ENCODE results near the gene KLHL4. TPM values are rescaled to one million over a fixed set of nuclear protein-coding genes. Genes with fewer than 3 reads are reported as not detected.

Gene KLHL4
- total and polyA plus RNA-seq, 10 of the 15 experiments (the other 5 are each of a cell fraction or from before 2014, with no cell fraction given) = 0.03 TPM; not detected in 8

DNA sequence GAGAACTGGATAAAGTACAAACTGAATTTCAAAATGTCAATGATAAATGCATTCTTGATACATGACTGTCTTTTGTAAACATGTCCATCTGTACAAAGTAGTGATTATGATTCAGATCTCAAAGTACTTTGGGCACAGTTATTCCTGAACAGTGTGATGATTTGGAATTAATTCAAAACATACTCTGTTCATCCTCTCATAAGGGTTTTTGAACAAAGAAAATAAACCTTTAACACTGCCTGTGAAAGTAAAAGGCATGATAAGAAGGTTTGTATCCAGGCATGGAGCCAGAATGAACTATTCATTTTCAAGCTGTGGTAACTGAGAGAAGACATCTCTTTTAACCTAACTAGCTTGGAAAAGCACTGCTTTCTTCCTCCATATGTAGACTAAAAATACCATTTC is 883 bp upstream of the KLHL4 start:
- H3K4me2 ChIP-seq (ENCODE audit: control insufficient read depth, insufficient read depth) = no peak overlapping the region
- FAIRE-seq (no peak), DNase-seq (ENCODE audit: low read depth, low spot score) (no peak), ATAC-seq (no peak)
- no peaks in the 10 kb centered on the region for H3K27me3 ChIP-seq (replicated peaks in 1 of 2; ENCODE audit: control insufficient read depth in 2 of 2, insufficient read depth in 2 of 2, low read length in 1 of 2)
- no peak overlapping the region for H3K27ac ChIP-seq (ENCODE audit: control insufficient read depth, insufficient read depth)
- POLR2A ChIA-PET = no interaction called here
- no peak overlapping the region for H3K9ac ChIP-seq (ENCODE audit: control insufficient read depth, insufficient read depth, low read length)
- H3K4me3 ChIP-seq = no peak overlapping the region
- H2AFZ ChIP-seq (ENCODE audit: control insufficient read depth, low read depth, low read length) = no peak overlapping the region
- no peaks in the 10 kb centered on the region for H3K4me1 ChIP-seq (ENCODE audit: control insufficient read depth, insufficient read depth, low read length)
- RAD21 ChIA-PET (ENCODE audit: unreplicated experiment) = no interaction called here
- in situ Hi-C loops (cut with MboI) (no loop called here), intact Hi-C loops (cut with micrococcal nuclease; ENCODE audit: unreplicated experiment) (no loop called here)
- no peaks in the 10 kb centered on the region for H3K36me3 ChIP-seq (ENCODE audit: control insufficient read depth in 2 of 2, insufficient read depth in 2 of 2, low read length in 1 of 2)
- H3K79me2 ChIP-seq (ENCODE audit: control insufficient read depth, insufficient read depth, low read length) = no peaks in the 10 kb centered on the region
- CTCF ChIA-PET = no interaction called here
- H3K9me3 ChIP-seq (replicated peaks; ENCODE audit: control insufficient read depth, insufficient read depth, low read length) = no peaks in the 10 kb centered on the region
- no peaks in the 10 kb centered on the region for H4K20me1 ChIP-seq (ENCODE audit: control insufficient read depth, insufficient read depth)
- SMC1A ChIA-PET (ENCODE audit: uncharacterized antibody, unreplicated experiment) = no interaction called here
- TF ChIP-seq, protein P1, sequence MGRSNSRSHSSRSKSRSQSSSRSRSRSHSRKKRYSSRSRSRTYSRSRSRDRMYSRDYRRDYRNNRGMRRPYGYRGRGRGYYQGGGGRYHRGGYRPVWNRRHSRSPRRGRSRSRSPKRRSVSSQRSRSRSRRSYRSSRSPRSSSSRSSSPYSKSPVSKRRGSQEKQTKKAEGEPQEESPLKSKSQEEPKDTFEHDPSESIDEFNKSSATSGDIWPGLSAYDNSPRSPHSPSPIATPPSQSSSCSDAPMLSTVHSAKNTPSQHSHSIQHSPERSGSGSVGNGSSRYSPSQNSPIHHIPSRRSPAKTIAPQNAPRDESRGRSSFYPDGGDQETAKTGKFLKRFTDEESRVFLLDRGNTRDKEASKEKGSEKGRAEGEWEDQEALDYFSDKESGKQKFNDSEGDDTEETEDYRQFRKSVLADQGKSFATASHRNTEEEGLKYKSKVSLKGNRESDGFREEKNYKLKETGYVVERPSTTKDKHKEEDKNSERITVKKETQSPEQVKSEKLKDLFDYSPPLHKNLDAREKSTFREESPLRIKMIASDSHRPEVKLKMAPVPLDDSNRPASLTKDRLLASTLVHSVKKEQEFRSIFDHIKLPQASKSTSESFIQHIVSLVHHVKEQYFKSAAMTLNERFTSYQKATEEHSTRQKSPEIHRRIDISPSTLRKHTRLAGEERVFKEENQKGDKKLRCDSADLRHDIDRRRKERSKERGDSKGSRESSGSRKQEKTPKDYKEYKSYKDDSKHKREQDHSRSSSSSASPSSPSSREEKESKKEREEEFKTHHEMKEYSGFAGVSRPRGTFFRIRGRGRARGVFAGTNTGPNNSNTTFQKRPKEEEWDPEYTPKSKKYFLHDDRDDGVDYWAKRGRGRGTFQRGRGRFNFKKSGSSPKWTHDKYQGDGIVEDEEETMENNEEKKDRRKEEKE (IDR thresholded peaks at IDR 0.05) = no peak
- TF ChIP-seq, protein P2, sequence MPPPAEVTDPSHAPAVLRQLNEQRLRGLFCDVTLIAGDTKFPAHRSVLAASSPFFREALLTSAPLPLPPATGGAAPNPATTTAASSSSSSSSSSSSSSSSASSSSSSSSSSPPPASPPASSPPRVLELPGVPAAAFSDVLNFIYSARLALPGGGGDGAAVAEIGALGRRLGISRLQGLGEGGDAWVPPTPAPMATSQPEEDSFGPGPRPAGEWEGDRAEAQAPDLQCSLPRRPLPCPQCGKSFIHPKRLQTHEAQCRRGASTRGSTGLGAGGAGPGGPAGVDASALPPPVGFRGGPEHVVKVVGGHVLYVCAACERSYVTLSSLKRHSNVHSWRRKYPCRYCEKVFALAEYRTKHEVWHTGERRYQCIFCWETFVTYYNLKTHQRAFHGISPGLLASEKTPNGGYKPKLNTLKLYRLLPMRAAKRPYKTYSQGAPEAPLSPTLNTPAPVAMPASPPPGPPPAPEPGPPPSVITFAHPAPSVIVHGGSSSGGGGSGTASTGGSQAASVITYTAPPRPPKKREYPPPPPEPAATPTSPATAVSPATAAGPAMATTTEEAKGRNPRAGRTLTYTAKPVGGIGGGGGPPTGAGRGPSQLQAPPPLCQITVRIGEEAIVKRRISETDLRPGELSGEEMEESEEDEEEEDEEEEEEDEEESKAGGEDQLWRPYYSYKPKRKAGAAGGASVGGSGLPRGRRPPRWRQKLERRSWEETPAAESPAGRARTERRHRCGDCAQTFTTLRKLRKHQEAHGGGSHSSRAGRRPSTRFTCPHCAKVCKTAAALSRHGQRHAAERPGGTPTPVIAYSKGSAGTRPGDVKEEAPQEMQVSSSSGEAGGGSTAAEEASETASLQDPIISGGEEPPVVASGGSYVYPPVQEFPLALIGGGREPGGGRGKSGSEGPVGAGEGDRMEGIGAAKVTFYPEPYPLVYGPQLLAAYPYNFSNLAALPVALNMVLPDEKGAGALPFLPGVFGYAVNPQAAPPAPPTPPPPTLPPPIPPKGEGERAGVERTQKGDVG (CRISPR knock-in tag; IDR thresholded peaks at IDR 0.05) = no peak
- TF ChIP-seq SPI1 (IDR thresholded peaks at IDR 0.05; ENCODE audit: borderline replicate concordance, insufficient read depth, low read depth, low read length) = no peak
- TF ChIP-seq ATF7 (IDR thresholded peaks at IDR 0.05; ENCODE audit: low read depth) = no peak
- TF ChIP-seq DPF2 (IDR thresholded peaks at IDR 0.05) = no peak
- no peak for TF ChIP-seq TCF3 (IDR thresholded peaks at IDR 0.05; ENCODE audit: borderline replicate concordance, insufficient read depth, low read depth, low read length)
- TF ChIP-seq, protein P3, sequence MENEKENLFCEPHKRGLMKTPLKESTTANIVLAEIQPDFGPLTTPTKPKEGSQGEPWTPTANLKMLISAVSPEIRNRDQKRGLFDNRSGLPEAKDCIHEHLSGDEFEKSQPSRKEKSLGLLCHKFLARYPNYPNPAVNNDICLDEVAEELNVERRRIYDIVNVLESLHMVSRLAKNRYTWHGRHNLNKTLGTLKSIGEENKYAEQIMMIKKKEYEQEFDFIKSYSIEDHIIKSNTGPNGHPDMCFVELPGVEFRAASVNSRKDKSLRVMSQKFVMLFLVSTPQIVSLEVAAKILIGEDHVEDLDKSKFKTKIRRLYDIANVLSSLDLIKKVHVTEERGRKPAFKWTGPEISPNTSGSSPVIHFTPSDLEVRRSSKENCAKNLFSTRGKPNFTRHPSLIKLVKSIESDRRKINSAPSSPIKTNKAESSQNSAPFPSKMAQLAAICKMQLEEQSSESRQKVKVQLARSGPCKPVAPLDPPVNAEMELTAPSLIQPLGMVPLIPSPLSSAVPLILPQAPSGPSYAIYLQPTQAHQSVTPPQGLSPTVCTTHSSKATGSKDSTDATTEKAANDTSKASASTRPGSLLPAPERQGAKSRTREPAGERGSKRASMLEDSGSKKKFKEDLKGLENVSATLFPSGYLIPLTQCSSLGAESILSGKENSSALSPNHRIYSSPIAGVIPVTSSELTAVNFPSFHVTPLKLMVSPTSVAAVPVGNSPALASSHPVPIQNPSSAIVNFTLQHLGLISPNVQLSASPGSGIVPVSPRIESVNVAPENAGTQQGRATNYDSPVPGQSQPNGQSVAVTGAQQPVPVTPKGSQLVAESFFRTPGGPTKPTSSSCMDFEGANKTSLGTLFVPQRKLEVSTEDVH (IDR thresholded peaks at IDR 0.05; ENCODE audit: low read depth, partially characterized antibody) = no peak
- no peak for TF ChIP-seq SP1 (IDR thresholded peaks at IDR 0.05; ENCODE audit: low read depth, low read length)
- TF ChIP-seq, protein P4, sequence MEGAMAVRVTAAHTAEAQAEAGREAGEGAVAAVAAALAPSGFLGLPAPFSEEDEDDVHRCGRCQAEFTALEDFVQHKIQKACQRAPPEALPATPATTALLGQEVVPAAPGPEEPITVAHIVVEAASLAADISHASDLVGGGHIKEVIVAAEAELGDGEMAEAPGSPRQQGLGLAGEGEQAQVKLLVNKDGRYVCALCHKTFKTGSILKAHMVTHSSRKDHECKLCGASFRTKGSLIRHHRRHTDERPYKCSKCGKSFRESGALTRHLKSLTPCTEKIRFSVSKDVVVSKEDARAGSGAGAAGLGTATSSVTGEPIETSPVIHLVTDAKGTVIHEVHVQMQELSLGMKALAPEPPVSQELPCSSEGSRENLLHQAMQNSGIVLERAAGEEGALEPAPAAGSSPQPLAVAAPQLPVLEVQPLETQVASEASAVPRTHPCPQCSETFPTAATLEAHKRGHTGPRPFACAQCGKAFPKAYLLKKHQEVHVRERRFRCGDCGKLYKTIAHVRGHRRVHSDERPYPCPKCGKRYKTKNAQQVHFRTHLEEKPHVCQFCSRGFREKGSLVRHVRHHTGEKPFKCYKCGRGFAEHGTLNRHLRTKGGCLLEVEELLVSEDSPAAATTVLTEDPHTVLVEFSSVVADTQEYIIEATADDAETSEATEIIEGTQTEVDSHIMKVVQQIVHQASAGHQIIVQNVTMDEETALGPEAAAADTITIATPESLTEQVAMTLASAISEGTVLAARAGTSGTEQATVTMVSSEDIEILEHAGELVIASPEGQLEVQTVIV (IDR thresholded peaks at IDR 0.05; ENCODE audit: borderline replicate concordance, partially characterized antibody) = no peak
- no peak for TF ChIP-seq MTA2 (IDR thresholded peaks at IDR 0.05; ENCODE audit: low read depth)
- no peak for TF ChIP-seq SREBF1 (IDR thresholded peaks at IDR 0.05; ENCODE audit: low read length)
- BruUV-seq (replicated peaks) = no TSS peak
